ENCODE data around the gene RUSC1.
"Not testable (repeated sequence)": the region's sequence is repeated elsewhere in the genome, so short reads cannot be mapped to it uniquely, and the experiment has no call there.

RUSC1 gene, protein sequence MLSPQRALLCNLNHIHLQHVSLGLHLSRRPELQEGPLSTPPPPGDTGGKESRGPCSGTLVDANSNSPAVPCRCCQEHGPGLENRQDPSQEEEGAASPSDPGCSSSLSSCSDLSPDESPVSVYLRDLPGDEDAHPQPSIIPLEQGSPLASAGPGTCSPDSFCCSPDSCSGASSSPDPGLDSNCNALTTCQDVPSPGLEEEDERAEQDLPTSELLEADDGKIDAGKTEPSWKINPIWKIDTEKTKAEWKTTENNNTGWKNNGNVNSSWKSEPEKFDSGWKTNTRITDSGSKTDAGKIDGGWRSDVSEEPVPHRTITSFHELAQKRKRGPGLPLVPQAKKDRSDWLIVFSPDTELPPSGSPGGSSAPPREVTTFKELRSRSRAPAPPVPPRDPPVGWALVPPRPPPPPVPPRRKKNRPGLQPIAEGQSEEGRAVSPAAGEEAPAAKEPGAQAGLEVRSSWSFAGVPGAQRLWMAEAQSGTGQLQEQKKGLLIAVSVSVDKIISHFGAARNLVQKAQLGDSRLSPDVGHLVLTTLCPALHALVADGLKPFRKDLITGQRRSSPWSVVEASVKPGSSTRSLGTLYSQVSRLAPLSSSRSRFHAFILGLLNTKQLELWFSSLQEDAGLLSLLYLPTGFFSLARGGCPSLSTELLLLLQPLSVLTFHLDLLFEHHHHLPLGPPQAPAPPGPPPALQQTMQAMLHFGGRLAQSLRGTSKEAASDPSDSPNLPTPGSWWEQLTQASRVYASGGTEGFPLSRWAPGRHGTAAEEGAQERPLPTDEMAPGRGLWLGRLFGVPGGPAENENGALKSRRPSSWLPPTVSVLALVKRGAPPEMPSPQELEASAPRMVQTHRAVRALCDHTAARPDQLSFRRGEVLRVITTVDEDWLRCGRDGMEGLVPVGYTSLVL

DNA sequence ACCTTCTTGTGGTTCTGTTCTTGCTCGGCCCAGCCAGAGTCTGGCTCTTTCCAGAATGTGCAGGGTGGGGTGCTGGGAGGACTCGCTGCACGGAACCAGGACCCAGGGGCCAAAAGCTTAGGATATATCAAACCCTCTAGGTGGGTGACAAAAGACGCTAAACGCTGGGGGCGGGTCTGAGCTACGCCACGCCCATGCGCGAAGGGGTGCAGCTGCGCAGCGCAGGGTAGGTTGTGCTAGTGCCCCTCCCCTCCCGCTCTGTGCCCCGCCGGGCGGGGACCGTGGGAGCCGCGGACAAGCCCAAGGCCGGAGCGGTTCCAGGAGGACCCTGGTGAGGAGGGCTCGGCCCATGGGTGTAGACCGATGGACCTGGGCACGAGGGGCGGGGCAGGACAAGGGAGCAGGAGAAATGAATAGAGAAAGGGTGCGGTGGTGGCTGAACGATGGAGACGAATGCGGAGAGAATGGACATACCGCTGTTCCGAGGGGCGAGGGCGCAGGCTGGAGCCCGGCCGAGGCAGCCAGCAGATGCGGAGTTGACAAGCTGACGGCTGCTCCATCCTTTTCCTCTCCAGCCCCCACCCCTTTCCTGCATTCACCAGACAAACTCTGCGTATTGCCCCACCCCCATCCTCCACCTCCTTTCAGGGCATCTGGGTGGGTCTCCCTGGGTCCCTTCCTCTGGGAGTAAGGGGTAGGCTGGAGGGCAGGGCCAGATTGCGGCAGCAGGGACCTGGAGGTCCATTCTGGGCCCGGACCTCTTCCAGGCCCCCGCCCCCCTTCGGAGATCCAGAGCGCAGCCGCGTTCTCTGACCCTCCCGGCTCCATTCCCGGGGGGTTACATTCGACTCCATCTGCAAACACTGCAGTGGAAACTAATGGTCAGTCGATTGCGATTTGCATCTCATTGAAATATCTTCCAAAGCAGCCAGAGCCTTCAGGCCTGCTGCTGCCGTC, at the start of gene RUSC1:
RUSC1 (plus strand) TSS at position 234 of the 957 bp plus-strand sequence. CDS start 880 bp downstream, outside the sequence.
- DNase-seq: peak; percentile 89

DNA sequence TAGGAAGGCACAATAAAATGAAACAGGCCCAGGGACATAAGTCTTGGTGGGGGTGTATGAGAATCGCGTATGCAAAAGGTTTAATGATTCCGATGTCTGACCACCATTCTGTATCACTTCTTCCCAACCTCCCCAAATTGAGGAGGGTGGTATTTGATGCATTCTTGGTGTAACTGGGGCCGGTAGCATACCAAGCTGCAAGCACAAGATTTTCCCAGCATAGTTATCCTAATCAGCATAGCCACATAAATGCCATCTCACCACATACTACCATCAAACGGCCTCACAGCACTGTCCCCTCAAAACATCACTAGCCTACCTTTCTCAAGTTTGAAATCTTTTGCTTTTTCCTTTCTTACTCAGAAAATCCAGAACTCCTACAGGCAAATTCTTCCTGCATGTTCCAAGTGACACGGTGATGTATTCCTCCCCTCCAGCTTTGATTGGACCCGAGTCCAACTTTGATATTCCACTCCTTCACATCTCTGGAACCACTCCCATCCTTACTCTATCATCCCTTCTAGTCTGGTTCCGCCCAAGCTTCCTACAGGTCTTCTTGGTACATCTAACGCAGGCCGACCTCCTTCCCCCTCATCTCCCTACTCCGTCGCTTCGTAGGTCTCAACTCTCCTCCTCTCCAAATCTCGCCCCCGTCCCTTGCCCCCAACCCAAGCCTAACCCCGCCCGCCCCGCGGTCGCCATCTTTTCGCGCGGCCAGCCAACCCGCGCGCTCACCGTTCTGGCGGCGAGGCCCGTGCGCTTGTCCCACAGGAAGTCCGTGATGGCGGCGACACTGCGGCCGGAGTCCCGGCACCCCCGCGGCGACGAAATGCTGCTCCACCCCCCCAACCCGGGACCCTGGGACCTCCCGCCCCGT, 48.0 kb upstream of the RUSC1 start:
- DNase-seq: peak; percentile 89

DNA sequence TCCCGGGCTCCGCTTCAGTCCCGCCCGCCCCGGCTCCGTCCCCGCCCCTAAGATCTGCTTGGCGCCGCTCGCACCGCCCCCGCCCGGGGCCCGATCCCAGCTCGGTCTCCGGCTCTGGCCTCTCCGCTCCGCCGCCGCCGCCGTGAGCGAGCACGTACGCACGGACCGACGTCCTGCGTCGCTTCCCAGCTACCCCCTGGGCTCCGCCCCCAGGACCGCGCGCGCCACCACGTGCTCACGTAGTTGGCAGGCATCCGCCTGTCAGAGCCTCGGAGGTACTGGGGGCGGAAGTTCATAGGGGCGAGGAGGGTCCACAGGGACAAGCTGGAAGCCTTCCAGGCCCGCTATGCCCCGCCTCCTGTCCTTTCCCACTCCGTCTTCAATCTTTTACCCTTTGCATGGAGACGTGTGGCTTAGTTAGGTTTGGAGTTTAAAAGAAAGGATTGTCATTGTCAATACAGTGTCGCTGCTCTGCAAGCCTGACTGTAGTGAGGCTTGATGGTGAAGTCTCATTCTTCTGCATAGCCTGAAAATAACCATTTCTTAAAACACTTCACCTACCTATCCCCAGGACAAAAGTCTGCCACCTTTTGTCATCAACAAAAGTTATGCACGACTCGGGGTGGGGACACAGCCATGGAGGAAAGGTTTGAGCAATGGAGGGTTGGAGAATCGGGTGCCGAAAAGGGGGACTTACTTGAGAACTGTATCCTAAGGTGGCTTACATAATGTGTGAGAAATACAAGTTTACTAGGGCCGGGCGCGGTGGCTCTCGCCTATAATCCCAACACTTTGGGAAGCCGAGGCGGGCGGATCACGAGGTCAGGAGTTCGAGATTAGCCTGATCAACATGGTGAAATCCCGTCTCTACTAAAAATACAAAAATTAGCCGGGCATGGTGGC, 47.1 kb upstream of the RUSC1 start, which contains the start of gene CLK2:
CLK2 (minus strand) TSS at position 162 of the 903 bp plus-strand sequence. CDS start 2,527 bp downstream, outside the sequence.
- DNase-seq: peak; percentile 99

DNA sequence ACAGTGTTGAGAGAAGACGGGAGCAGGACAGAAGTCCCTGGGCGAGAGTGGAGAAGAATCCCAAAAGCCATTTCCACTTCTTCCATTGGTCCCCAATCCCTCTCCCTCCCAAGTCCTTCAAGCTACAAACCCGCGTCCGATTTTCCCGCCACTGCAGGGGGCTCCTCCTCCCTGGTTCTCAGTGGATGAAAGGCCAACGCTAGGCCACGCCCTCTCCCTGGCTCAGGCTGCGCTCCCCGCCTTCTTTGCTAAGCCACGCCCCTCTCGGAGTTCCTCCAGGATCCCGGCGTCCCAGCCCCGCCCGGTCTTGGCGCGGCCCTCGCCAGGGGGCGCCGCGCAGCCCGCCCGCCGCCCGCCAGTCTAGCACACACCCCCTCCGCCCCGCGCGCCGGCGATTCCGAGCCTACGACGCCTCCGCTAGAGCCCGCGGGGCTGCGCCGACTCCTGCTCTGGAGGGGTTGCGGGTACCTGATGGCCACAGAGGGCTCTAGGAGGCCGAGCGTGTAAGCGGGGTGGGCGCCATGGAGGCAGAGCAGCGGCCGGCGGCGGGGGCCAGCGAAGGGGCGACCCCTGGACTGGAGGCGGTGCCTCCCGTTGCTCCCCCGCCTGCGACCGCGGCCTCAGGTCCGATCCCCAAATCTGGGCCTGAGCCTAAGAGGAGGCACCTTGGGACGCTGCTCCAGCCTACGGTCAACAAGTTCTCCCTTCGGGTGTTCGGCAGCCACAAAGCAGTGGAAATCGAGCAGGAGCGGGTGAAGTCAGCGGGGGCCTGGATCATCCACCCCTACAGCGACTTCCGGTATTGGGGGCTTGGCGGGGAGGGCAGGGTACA, 43.4 kb upstream of the RUSC1 start, which contains the start of gene HCN3:
HCN3 (plus strand) TSS at position 394 of the 832 bp plus-strand sequence; CDS start at position 522, 128 bp downstream.
- DNase-seq: peak; percentile 99

DNA sequence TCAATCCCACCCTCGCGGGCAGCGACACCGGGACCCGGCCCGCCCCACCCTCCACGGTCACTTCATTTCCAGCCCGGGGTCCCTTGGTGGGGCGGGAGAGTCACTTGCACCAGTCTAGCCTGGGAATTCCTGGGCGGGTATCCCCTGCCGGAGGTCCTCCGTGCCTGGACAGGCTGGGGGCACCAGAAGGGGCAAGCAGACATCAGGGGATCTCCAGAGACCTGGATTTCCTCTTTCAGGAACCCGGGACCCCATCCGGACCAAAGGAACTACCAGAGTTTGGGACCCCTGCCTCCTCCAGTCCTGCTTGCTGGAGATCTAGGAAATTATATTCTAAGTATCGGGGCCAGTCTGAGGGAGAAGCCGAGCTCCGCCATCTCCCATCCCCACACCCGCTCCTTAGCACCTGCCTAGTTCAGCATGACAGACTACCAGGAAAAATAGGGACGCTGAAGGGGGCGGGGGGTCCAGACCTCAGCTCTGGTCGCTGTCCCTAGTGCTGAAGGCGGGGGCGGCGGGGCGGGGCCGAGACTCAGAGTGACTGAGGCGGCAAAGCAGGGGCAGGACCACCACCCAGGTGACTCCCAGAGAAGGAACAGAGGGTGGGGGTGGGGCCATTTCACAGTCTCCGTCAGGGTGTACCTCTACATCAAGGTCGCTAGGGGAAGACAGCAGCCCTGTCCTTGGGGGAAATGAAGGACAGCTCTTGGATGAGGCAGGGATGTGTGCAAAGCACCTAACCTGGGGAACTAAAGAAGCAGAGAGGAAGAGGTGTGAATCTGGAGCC, 42.6 kb upstream of the RUSC1 start:
- DNase-seq: peak; percentile 81

DNA sequence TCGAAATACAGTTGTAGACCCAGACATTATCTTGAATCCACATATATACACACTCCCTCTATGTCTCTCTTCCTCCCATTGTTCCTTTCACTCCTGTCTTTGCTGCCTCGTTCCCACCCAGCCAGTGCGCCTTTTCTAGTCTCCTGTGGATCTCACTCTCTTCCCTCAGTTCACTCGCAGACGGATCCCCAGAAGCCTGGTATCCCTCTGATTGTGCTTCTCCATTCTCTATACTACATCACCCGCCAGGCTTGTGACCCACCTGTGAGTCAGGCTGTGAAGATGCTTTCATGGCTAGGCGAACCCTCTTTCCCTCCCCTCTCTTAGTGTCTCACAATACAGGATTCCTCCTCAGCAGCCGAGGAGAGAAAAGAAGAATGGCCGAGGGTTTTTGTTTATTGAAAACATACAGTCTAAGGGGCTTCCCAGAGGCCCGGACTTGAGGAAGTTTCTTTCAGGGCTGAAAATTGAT, 42.0 kb upstream of the RUSC1 start:
- DNase-seq: no peak

DNA sequence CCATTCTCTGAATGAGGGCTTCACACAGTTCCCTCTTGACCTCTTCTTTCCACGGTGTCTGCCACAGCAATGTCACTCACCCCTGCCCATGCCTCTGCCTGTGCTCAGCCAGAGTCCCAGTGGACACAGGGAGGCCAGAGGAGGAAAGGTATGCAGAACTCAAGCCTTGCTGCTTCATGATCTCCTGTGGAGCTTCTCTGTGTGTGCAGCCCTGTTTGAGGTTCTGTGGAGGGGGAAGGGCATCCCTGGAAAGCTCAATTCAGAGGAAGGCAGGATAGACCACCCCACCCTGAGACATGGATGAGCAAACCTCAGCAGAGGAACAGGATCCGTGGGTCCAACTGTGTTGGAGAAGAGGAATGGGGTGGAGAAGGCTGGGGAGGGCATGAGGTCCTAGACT, 41.4 kb upstream of the RUSC1 start:
- DNase-seq: no peak

DNA sequence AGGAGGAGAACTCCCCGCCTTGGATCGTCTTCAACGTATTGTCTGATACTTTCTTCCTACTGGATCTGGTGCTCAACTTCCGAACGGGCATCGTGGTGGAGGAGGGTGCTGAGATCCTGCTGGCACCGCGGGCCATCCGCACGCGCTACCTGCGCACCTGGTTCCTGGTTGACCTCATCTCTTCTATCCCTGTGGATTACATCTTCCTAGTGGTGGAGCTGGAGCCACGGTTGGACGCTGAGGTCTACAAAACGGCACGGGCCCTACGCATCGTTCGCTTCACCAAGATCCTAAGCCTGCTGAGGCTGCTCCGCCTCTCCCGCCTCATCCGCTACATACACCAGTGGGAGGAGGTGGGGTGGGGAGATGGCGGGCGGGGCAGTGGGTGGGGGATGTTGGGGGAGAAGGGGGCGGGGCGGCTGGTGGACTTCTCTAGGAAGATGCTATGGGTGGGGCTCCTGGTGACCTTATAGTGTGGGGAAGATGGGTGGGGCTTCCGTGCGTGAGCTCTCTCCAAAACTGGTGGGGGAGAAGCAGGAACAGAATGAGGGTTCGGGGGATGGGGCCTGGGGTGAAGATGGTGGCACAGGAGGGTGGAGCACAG, 38.1 kb upstream of the RUSC1 start:
- DNase-seq: no peak

DNA sequence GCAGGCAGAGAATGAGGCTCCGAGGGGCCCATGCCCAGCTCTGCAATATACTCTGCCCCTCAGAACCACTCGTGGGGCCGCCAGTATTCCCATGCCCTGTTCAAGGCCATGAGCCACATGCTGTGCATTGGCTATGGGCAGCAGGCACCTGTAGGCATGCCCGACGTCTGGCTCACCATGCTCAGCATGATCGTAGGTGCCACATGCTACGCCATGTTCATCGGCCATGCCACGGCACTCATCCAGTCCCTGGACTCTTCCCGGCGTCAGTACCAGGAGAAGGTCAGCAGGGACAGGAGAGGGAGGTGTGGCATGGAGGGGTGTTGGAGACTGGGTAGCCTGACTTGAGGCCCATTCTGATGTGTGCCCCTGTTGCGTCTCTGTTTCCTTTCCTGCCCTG, 36.2 kb upstream of the RUSC1 start:
- no peak for DNase-seq

DNA sequence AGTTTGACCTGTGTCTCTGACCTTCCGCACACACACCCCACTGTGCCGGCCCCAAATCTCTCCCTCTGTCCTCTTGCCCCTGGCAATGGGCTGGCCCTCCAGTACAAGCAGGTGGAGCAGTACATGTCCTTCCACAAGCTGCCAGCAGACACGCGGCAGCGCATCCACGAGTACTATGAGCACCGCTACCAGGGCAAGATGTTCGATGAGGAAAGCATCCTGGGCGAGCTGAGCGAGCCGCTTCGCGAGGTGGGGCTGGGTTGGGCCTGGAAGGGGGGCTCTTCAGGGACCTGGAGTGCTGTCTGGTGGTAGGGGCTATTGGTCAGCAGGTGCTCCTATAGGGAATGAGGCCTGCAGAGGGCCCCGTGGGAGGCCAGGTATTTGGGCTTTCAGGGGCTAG, 35.6 kb upstream of the RUSC1 start:
- DNase-seq: no peak

DNA sequence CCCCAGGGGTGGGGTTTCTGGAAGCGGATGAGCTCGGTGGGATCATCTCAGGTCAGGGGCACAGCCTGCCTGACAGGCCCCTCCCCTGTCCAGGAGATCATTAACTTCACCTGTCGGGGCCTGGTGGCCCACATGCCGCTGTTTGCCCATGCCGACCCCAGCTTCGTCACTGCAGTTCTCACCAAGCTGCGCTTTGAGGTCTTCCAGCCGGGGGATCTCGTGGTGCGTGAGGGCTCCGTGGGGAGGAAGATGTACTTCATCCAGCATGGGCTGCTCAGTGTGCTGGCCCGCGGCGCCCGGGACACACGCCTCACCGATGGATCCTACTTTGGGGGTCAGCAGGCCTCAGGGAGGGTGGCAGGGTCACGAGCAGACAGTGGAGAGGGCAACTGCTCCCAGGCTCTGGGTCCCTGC, 35.1 kb upstream of the RUSC1 start:
- DNase-seq: no peak

DNA sequence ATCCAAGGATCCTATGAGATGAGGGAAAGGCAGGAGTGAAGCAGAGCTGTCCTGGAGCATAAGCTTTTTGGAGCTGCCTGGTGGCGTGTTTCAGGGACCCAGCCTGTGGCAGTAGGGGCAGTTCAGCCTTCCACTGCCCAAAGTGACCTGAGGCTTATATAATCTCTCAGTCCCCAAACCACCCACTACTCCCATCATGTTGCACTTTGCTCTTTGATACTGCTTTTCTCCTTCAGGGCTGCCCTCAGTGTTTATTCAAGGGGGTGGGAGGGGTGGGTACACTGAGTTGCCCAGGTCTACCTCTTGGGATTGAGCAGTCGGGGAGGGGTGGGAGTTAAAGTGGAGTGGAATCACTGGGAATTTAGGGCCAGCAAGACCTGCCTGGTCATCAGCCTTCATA, 34.1 kb upstream of the RUSC1 start:
- no peak for DNase-seq

DNA sequence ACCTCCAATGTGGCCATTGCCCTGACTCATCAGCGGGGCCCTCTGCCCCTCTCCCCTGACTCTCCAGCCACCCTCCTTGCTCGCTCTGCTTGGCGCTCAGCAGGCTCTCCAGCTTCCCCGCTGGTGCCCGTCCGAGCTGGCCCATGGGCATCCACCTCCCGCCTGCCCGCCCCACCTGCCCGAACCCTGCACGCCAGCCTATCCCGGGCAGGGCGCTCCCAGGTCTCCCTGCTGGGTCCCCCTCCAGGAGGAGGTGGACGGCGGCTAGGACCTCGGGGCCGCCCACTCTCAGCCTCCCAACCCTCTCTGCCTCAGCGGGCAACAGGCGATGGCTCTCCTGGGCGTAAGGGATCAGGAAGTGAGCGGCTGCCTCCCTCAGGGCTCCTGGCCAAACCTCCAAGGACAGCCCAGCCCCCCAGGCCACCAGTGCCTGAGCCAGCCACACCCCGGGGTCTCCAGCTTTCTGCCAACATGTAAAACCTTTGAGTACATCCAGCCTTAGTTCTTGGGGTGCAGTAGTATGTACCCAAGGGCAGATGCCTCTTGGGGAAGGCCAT, 32.6 kb upstream of the RUSC1 start:
- DNase-seq: no peak

DNA sequence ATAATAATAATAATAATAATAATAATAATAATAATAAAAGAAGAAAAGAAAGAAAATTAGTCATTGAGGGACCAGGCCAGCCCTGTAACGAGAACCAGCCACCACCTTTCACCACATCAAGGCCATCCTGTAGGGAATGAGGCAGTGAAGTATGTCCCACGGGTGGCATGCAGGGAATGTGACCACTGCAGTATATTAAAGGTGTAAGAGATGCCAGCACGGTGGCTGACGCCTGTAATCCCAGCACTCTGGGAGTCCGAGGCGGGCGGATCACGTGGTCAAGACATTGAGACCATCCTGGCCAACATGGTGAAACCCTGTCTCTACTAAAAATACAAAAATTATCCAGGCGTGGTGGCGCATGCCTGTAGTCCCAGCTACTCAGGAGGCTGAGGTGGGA, 29.7 kb upstream of the RUSC1 start:
- not testable (repeated sequence) for DNase-seq

DNA sequence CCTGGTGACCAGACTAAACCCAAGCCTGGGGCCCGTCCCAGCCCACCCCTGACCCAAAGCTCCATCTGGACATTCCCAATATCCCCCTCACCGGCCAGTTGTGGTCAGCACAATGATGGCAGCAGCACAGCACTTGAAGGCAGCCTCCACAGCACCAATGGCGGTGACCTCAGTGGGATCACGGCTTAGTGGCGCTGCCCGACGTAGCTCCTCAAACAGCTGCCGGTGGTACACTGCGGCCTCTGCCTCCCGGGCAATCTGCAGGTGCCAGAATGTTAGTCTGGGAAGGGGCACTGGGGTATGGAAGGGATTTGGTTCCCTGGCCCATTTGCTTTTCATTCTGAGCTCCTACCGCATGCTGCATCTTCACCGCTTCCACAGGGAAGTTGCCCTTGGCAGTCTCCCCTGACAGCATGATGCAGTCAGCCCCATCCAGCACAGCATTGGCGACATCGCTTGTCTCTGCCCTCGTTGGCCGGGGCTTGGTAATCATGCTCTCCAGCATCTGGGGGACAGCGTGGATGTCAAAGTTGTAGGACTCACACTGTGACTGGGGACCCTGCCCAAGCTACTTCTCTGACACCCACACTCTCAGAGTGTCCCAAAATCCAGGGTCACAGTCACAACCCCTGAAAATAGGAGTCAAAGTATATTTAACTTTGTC, 27.5 kb upstream of the RUSC1 start:
- DNase-seq: no peak

DNA sequence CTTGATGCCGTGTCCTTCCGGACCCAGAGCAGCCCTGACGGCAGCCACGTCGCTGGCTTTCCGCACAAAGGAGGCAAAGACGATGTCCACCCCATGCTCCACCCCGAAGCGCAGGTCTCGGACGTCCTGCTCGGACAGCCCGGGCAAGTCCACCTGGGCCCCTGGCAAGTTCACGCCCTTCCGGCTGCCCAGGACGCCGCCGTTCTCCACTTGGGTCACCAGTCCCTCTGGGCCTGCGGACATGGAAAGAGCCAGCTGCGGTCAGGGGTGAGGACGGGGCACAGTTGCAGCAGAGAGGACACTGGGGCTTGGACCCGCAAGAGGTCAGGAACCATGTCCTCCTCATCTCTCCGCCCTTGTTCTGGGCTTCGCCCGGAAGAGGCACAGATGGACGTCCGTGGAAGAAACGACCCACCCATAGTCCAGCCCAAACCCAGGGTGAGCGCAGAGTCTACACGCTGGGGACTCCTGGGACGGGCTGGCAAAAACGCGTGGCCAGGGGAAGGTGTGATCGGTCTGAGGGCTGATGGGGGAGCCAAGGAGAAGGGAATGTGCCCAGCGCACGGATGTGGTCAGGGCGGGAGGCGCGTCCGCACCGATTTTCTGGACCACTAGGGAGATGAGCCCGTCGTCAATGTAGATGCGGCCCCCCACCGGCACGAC, 26.0 kb upstream of the RUSC1 start:
- DNase-seq: no peak

Data from NCI-H69 (cell line).